ENCODE results near the gene RAC2. TPM values are rescaled to one million over a fixed set of nuclear protein-coding genes. Genes with fewer than 3 reads are reported as not detected.

The RAC2 gene
- total and polyA plus RNA-seq, 2 of the 8 experiments (the other 6 are each of a cell fraction or from before 2014, with no cell fraction given), result 2.3 to 4.3 TPM

DNA sequence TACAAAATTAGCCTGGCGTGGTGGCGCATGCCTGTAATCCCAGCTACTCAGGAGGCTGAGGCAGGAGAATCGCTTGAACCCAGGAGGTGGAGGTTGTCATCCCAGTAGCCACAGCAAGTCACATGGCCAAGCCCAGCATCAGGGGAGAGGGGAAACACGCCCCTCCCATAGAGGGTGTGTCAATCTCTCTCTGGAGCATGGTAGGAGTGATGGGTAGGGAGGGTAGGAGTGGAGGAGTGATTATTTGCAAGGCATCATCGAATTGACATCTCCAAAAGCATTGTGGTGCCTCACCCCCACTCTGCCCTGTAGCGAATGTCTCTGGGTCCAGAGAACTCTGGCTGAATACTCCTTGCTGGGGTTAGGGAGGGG lies 25.7 kb downstream of the RAC2 start:
- Histone ChIP-seq H2BK12ac (ENCODE audit: low read depth, low read length) (no peak overlapping the region), H2AK5ac (ENCODE audit: low read depth, low read length) (no peak overlapping the region), H3K9ac (replicated peaks in 1 of 4; ENCODE audit: extremely low read depth in 1 of 4, low read depth in 3 of 4, low read length in 3 of 4) (no peak overlapping the region), H3K14ac (ENCODE audit: insufficient read length) (no peak overlapping the region), H3K79me2 (ENCODE audit: control insufficient read depth in 1 of 2, insufficient read depth in 2 of 2, low read length in 2 of 2) (no peaks in the 10 kb centered on the region), H3K4me1 (replicated peaks in 1 of 4; ENCODE audit: control insufficient read depth in 3 of 4, insufficient read depth in 4 of 4, low read length in 3 of 4) (no peaks in the 10 kb centered on the region), H2BK20ac (ENCODE audit: low read length) (no peak overlapping the region), H3K9me3 (ENCODE audit: insufficient read depth in 2 of 2, low read depth in 1 of 2, low read length in 1 of 2) (no peaks in the 10 kb centered on the region; a peak in 1 of 4 replicates), H4K5ac (ENCODE audit: insufficient read length, low read depth, low read length) (no peak overlapping the region), H2AFZ (ENCODE audit: low read length) (no peak overlapping the region), H3K56ac (replicated peaks; ENCODE audit: insufficient read length, low read depth, low read length) (no peak overlapping the region), H3K23ac (ENCODE audit: insufficient read length) (no peak overlapping the region), H3K27me3 (replicated peaks in 1 of 4; ENCODE audit: control insufficient read depth in 3 of 4, extremely low read depth in 1 of 4, insufficient read depth in 3 of 4, low read length in 3 of 4) (peaks cover 0 to 2% (median 0%) of the 10 kb centered on the region in 4 experiments; a peak in 3 of 7 replicates), H4K8ac (ENCODE audit: extremely low read depth, insufficient read depth, low read length) (no peak overlapping the region), H3K18ac (ENCODE audit: extremely low read depth, low read length) (no peak overlapping the region), H4K20me1 (replicated peaks in 1 of 2; ENCODE audit: control insufficient read depth in 1 of 2, insufficient read depth in 2 of 2, low read length in 2 of 2) (no peaks in the 10 kb centered on the region), H4K91ac (replicated peaks; ENCODE audit: insufficient read length, low read length) (no peak overlapping the region), H3K23me2 (ENCODE audit: low read depth, low read length) (no peaks in the 10 kb centered on the region), H2BK120ac (replicated peaks; ENCODE audit: low read depth, low read length) (no peak overlapping the region), H3K36me3 (ENCODE audit: control insufficient read depth in 2 of 4, insufficient read depth in 4 of 4, low read length in 3 of 4) (no peaks in the 10 kb centered on the region), H3K4me2 (ENCODE audit: insufficient read depth in 1 of 2, low read depth in 2 of 2, low read length in 2 of 2) (no peak overlapping the region), H3K4me3 (ENCODE audit: extremely low read depth in 1 of 4, insufficient read depth in 2 of 4, low read depth in 3 of 4, low read length in 4 of 4) (no peak overlapping the region), H3K79me1 (ENCODE audit: low read depth, low read length) (no peaks in the 10 kb centered on the region), H3K4ac (replicated peaks; ENCODE audit: insufficient read length, low read depth, low read length) (no peak overlapping the region), H3K27ac (ENCODE audit: low read depth, low read length) (no peak overlapping the region), H2BK15ac (ENCODE audit: low read length) (no peak overlapping the region), H2BK5ac (ENCODE audit: low read depth, low read length) (no peak overlapping the region)
- ChIA-PET CTCF (ENCODE audit: partially characterized antibody) (interaction anchor here (4.5 kb wide), 1 partner anchor 42 kb away, joined by 26 read pairs; no protein-coding TSS in a partner anchor), POLR2A (ENCODE audit: partially characterized antibody) (no interaction called here)
- WGBS, 2 experiments (ENCODE audit: extremely low coverage in 1 of 2, insufficient coverage in 1 of 2, insufficient read length in 1 of 2, insufficient replicate concordance in 2 of 2, low coverage in 1 of 2, low lambda C conversion rate in 2 of 2, missing lambda C conversion rate in 1 of 2), result 90% methylated on average over 6 of the region's 6 CpGs; no CpG with 5 or more reads in 1 of the 2 experiments
- DNase-seq (ENCODE audit: low read depth in 1 of 2, low spot score in 2 of 2) (no peak), FAIRE-seq (no peak)
- TF ChIP-seq POLR2A (IDR thresholded peaks at IDR 0.05; ENCODE audit: control extremely low read depth in 1 of 2, low read depth in 2 of 2, low read length in 2 of 2), result no peak
- no peak for TF ChIP-seq TEAD4 (IDR thresholded peaks at IDR 0.05; ENCODE audit: low read depth, low read length)
- TF ChIP-seq JUND (IDR thresholded peaks at IDR 0.05; ENCODE audit: low read length), result no peak
- TF ChIP-seq ASH2L (IDR thresholded peaks at IDR 0.05; ENCODE audit: low read length), result no peak
- no peak for TF ChIP-seq SUZ12 (IDR thresholded peaks at IDR 0.05; ENCODE audit: low read length)
- TF ChIP-seq YY1 (IDR thresholded peaks at IDR 0.05; ENCODE audit: low read depth, low read length), result no peak
- no peak for TF ChIP-seq EP300 (IDR thresholded peaks at IDR 0.05; ENCODE audit: borderline replicate concordance in 1 of 2, low read depth in 2 of 2, low read length in 2 of 2)
- no peak for TF ChIP-seq KDM1A (IDR thresholded peaks at IDR 0.05; ENCODE audit: borderline replicate concordance, low read length)
- no peak for TF ChIP-seq RXRA (IDR thresholded peaks at IDR 0.05; ENCODE audit: insufficient read depth, low read depth, low read length)
- no peak for TF ChIP-seq TBP (IDR thresholded peaks at IDR 0.05; ENCODE audit: low read depth, low read length)
- no peak for TF ChIP-seq BRCA1 (IDR thresholded peaks at IDR 0.05; ENCODE audit: low read depth, low read length)
- no peak for TF ChIP-seq CBX5 (IDR thresholded peaks at IDR 0.05; ENCODE audit: low read depth, low read length)
- no peak for TF ChIP-seq NRF1 (IDR thresholded peaks at IDR 0.05; ENCODE audit: low read depth, low read length)
- TF ChIP-seq GTF2F1 (IDR thresholded peaks at IDR 0.05; ENCODE audit: borderline replicate concordance, low read depth, low read length), result no peak
- TF ChIP-seq SAP30 (IDR thresholded peaks at IDR 0.05; ENCODE audit: insufficient read depth, insufficient replicate concordance, low read length), result no peak
